HG02678 (cell line): ENCODE measurements around the gene RINT1.
A peak's percentile ranks its signal among the peaks of the same experiment; 100 is the strongest.

Experiments
- ATAC-seq: cut with Tn5 transposase; IDR thresholded peaks from one replicate; pipeline ENCODE4 v1.9.1; 2021; ENCODE audit warnings: mild to moderate bottlenecking, moderate library complexity; ENCODE audit not compliant: unreplicated experiment

RINT1 gene

DNA sequence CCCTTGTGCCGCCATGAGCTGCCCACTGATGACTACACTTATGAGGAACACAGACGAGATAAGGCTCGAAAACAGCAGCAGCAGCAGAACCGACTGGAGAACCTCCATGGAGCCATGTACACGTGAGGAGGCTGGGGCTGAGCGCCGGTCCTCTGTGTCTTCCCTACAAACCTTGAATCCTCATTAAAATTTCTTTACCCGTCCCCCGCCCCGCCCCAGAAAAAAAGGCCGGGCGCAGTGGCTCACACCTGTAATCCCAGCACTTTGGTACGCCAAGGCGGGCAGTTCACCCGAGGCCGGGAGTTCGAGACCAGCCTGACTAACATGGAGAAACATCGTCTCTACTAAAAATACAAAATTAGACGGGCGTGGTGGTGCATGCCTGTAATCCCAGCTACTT is 1.5 kb upstream of the RINT1 start:
- ATAC-seq, result no peak

DNA sequence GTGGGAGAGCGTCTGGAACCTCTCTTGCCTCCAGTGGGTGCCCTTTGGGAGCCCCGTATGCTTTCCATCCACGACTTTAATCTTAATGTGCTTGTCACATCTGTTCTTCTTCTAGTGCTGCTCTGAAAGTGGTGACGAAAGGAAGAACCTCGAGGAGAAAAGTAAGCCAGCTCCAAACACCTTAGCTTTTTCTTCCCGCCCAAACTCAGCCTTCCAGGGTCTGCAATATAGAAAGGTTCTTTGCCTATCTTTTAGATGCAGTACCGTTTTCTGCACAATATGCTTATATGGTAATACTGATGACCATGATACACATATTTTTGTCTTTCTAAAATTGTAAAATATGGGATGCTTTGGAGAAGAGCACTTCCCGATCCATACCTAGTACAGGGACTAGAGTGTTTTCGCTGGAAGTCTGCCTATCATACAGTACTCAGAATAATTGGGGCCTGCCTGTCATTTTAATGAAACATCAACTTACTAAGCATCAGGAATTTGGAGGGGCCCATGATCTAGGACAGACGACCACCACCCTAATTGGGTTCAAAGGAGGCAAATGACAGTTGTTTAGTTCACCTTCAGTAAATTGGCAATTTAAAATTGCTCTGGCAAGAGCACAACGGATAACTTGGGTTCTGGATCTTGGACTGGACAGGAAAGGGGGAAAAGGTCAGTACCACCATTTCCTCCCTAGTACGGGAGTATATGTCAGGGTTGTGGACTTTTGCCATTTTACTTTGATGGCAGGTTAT is 884 bp downstream of the RINT1 start:
- ATAC-seq, result no peak

DNA sequence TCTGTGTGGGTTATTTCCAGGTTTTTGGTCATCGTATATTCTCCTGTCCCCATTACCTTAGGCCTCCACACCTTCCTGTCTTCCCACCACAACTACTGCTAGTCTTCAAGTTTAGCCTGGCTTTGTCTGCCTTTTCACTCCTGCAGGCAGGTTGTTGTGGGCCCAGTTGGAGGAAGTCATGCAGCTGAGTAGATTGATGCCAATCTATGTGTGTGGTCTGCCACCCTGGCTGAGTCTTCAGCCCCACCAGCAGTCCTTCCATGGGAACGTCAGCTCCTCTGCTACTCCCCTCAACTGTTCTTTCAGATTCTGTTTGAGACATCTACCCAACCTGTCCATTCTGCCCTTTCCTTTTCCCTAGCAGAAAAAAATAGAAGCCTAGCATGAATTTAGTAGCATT is 6.3 kb downstream of the RINT1 start:
- ATAC-seq, result no peak

DNA sequence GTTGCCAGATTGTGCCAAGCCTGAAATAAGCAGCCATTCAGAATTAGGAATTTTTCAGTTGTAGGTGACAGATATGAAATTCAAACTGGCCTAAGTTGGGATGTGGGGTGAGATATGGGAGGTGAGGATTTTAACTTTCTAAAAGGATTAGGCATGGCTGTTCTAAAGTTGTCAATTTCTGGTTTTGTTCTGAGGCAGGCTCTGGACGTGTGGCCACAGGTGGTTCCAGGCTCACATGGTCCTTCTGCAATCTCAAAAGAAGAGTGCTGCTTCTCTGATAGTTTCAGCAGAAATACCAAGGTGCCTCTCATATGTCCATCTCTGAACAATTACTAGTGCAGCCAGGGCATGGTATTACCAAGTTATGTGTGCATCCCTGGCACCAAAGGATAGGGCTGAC is 27.9 kb downstream of the RINT1 start:
- no peak for ATAC-seq

DNA sequence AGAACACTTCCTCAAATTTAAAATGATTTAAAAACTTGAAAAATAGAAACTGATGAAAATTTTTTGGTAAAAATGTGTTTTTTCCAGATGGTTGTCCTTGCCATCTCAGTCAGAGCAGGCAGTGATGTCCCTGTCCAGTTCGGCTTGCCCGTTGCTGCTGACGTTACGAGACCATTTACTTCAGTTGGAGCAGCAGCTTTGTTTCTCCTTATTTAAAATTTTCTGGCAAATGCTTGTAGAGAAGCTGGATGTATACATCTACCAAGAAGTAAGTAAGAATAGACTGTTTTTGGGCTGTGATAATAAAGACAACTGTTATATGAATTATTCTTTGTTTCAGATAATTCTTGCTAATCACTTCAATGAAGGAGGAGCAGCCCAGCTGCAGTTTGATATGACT is 33.2 kb downstream of the RINT1 start:
- ATAC-seq, result no peak

DNA sequence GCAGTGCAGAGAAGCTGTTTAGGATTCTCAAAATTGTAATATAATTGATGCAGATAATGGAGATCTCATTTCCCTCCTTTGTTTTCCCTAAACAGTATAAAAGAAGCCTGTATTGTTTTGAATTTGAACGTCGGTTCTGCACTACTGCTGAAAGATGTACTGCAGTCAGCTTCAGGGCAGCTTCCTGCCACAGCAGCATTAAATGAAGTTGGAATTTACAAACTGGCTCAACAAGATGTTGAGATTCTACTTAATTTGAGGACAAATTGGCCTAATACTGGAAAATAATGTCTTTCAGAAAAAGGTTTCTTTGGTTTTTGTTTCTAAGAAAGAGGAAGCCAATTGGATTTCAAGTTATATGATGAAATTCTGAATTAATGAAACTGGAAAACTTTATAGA is 35.0 kb downstream of the RINT1 start:
- no peak for ATAC-seq

DNA sequence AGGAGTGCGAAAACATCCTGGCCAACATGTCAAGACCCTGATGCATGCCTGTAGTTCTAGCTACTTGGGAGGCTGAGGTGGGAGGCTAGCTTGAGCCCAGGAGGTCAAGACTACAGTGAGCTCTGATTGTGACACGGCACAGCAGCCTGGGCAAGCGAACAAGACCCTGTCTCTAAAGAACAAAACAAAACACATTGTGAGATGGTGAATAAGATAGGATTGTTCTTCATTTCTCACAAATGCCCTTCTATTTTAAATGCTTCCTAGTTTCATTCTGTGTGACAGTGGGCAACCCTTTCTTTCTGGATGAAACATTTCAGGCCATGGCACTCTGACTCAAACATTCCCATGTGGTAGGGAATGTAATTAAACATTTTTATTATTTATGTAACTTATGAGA is 35.8 kb downstream of the RINT1 start:
- ATAC-seq, result no peak

DNA sequence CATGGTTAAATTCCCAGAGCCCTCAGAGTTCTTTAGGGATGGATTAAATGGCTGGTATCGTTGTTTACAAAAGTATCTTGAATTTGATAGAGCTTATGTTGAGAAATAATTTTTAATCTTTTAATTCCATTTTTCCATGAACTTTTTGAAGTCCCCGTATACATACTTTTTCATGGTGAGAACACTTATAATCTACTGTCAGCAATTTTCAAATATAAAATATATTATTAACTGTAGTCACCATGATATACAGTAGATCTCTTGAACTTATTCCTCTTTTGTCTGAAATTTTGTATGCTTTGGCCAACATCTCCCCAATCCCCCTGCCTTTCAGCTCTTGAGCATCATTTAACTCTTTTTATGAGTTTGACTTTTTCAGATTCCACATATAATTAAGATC is 39.9 kb downstream of the RINT1 start:
- no peak for ATAC-seq

DNA sequence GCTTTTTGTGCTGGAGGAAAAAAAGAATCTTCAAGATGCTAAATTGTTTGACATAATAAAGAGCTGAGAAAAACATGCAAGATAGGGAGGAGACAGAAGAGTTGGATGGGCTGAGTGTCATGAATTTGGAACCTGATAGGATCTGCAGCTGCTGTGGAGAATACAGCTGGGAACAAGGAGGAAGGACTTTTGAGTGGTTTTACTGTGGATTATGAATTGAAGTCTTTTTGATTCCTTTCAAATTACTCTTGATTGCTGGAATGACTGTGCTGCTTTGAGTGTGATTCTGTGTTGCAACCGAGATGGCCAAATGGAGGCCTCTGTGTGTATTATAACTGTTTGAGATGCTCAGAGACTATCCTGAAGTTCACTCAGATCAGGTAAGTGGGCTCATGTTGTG is 45.2 kb downstream of the RINT1 start:
- no peak for ATAC-seq

DNA sequence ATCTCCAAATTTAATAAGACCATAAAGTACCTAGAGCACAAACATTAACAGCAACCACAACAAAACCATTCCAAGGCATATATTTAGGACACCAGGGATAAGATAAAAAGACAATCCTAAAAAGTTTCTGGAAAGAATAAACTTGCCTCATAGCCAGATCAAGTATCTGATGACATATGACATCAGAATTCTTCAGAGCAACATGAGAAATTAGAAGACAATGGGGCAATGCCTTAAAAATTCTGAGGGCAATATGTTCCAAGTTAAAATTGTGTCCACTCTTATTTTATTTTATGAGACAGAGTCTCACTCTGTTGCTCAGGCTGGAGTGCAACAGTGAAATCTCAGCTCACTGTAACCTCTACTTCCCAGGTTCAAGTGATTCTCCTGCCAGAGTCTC is 46.5 kb downstream of the RINT1 start:
- no peak for ATAC-seq

DNA sequence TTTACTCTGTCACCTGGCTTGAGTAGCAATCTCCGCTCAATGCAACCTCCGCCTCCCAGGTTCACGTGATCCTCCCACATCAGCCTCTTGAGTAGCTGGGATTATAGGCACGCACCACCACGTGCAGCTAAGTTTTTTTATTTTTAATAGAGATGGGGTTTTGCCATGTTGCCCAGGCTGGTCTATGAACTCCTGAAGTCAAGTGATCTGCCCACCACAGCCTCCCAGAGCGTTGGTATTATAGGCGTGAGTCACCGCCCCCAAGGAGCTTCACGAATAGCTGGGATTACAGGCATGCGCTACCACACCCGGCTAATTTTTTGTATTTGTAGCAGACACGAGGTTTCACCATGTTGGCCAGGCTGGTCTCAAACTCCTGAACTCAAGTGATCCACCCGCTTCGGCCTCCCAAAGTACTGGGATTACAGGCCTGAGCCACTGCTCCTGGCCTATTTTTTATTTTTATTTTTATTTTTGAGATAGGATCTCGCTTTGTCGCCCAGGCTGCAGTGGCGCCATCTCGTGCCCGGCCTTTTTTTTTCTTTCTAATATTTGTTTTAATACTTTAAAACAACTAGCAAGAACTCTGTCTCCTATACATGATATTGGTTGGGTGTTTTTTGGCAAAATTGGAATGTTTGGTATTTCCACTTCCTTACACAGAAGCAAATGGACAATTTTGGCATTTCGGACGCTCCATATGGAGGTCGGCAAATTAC is 48.2 kb downstream of the RINT1 start:
- ATAC-seq, result no peak

DNA sequence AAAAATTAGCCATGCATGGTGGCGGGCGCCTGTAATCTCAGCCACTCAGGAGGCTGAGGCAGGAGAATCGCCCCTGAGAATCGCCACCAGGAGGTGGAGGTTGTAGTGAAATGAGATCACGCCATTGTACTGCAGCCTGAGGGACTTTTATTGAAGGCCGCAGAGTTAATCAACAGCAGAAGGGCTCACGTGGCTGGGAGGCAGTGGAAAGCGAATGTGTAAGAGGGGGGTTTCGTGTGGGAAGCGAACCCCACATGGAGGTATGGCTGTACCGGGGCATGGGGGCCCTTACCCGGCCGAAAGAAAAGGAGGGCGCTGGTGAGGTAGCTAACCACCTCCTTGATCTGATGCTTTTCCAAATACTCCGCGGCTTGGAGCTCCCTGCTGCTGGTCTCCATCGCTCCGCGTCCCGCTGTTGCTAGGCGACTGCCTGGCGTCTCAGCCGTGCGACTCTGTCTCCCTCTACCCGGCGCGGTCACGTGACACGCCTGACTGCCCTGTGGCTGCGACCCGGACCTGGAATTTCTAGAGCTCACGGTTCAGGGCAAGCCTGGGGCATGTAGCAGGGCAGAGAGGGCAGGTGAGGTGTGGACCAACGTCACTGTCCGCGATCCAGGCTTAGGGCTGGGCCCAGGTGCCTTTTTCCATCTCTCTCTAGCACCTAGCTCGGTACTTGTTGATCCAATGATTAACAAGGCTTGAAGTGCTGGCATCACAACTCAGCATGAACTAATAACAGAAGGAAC is 49.2 kb downstream of the RINT1 start, which contains the start of gene EFCAB10:
EFCAB10 (minus strand) TSS at position 428 of the 746 bp plus-strand sequence; CDS start at position 398, 30 bp downstream.
- peak; percentile 86 for ATAC-seq

DNA sequence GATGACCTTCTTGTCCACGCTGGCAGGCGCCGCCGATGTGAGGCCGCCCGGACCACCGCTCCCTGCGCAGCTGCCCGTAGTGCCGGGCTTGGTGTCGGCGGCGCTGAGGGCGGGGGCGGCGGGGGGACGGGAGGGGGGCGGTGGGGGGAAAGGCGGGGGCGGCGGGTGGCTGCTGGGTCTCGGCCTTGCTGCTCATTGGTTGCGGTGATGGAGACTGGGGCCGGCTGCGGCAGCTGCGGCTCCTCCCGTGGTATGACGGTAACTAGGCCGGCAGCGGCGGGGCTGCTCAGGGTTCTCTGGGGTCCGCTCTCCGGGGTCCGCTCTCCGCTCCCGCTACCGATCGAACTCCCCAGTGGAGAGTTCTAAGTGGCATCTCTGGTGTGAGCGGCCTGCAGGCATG is 51.1 kb downstream of the RINT1 start:
- ATAC-seq, result no peak

DNA sequence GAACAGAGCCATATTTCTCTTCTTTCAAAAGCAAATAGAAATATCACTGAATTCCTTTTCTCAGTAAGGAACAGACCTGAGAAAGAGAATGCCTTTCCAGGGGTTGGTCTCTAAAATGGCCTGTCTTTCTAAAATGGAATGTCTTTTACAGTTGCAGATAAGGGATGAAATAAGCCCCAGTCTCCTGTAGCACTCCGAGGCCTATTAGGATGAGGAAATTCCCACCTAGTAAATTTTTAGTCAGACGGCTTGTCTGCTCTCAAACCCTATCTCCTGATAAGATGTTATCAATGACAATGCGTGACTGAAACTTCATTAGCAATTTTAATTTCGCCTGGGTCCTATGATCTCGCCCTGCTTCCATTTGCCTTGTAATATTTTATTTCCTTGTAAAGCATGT is 52.2 kb downstream of the RINT1 start:
- ATAC-seq, result no peak

DNA sequence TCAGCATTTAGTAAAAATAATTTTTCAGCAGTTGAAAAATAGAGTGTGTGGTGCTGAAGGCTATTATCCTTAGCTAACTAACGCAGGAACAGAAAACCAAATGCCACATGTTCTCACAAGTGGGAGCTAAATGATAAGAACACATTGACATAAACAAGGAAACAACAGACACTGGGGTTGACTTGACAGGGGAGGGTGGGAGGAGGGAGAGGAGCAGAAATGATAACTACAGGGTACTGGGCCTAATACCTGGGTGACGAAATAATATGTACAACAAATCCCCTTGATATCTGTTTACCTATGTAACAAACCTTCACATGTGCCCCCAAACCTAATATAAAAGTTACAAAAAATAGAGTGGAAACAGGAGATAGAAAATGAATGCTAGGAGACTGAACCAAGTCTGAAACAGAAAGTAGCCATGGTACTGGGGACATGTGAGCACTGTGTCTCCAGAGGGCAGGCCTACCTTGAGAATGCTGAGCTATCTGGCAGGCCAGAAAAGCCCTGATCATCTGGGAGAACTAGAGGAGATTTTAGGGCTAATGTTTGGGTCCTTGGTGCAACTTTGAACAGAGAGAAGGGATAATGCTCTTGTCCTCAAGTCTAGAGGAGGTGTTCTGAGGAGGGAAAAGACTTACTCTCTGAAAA is 54.0 kb downstream of the RINT1 start:
- ATAC-seq, result no peak

DNA sequence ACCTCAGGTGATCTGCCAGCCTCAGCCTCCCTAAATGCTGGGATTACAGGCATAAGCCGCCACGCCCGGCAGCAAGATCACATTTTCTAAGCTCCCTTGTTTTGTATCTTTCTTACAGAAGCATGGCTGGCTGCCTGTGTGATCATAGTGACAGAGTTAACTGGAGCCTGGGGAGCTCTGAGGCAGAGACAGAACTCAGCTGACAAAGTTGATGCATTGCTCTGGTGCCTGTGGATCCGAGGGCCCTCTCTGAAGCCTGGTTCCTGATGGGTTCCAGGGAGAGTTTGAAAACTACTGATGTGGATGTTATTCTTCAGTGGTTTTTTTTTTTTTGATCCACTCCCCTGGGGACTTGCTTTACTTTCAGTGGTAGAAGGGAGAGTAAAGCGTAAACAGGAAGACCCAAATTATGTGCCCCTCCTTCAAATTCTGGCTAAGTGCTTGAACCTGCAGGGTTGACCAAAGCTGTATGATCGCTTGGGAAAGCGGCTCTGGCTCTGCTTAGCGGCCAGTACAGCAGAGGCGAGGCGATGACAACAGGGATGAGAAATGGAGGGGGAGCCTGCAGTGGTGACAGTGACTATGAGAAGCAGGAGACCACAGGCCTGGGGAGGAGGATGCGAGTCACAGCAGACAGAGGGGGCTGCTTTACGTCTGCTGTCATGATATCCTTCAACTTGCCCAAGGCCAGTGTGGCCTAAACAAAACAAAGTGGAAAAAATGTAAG is 56.1 kb downstream of the RINT1 start:
- ATAC-seq, result no peak

DNA sequence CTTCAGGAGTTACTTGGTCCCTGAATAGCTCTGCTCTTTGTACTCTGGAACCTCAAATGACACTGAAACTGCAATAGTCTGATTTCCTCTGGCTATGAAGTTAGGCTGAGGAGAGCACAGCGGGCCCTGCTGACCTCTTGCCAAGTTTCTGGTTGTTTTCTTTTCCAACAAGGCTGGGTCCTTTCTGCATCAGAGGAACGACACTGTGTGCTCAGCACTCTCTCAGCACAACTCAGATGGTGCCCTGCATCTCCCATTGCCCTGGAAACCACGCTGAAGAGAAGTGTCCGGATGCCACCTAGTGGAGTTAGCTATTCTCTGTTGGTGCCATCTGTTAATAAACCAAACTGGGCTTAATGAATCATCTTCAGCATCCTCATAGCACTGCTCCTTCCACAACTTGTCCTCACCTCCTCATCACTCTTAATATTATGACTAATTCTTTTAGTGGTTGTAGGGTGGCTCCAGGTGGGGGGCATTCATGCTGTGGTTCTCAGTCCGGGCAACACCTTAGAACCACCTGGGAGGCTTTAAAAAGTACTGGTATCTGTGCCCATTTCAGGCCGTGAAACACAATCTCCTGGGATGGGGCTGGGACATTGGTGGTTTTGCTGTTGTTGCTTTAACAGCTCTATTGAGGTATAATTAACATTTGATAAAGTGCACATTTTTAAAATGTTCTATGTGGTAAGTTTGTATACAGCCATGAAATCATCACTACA is 57.5 kb downstream of the RINT1 start:
- peak; percentile 88 for ATAC-seq

DNA sequence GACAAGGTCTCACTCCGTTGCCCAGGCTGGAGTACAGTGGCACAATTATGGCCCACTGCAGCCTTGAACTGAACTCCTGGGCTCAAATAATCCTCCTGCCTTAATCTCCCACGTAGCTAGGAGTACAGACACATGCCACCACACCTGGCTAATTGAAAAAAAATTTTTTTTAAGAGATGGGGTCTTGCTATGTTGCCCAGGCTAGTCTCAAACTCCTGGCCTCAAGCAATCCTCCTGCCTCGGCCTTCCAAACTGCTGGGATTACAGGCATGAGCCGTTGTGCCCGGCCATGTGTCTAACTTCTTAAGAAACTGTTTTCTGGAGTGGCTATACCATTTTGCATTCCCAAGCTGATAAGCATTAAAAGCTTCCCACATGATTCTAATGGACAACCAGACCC is 58.8 kb downstream of the RINT1 start:
- no peak for ATAC-seq

DNA sequence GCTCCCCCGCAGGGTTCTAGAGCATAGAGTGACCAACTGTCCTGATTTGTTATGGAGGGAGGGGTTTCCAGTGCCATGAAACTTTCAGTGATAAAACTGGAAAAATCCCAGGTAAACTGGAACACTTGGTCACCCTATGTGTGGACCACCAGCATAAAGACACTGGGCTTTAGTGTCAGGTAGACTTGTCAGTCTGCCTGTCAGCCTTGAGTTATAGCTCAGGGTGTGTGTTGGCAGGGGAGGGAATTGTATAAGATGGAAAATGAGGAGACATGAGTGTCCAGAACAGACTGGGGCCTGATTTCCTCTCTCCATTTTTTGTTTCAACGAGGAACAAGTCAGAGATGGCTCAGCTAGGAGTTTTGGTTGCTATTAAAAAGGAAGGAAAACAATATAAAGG is 59.5 kb downstream of the RINT1 start:
- ATAC-seq, result no peak

DNA sequence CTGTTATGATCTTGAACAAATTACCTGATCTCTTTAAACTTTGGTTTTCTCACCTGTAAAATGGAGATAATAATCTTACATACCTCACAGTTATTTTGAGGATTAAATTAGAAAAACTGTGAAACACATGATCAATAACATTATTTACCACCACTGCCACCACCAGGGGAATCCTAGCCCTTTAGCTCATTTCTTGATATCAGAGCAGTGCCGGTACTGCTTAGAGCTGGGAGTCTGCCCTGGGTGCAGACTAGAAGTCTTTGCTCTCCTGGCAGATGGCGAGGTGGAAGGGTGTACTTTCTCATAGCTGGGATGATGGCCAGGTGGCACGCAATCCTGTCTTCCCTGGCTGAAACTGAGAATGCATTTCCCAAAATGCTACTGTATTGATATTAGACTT is 62.0 kb downstream of the RINT1 start:
- ATAC-seq, result no peak
